Upper lobe of right lung (tissue), 1 donor: Measurements from ENCODE around the gene MIA. TPM values are rescaled to one million over a fixed set of nuclear protein-coding genes. Genes with fewer than 3 reads are reported as not detected.

ENCODE experiments used
- ATAC-seq: fragments of 200-7000 bp; cut with Tn5 transposase; one replicate; pipeline ENCODE4 v1.9.1; 2020; ENCODE audit warnings: mild to moderate bottlenecking, moderate library complexity
- DNase-seq: peaks from one replicate; pipeline ENCODE4 v3.0.0-alpha.2; 2020
- H3K27ac ChIP-seq: fragments of 200-600 bp; one replicate; pipeline ENCODE4 v1.8.0; 2022
- H3K27me3 ChIP-seq: fragments of 200-600 bp; one replicate; pipeline ENCODE4 v1.8.0; 2022; ENCODE audit warnings: mild to moderate bottlenecking
- H3K36me3 ChIP-seq: fragments of 200-600 bp; one replicate; pipeline ENCODE4 v1.8.0; 2022
- H3K4me1 ChIP-seq: fragments of 200-600 bp; one replicate; pipeline ENCODE4 v1.8.0; 2022
- H3K4me3 ChIP-seq: fragments of 200-600 bp; one replicate; pipeline ENCODE4 v1.8.0; 2022; ENCODE audit warnings: mild to moderate bottlenecking
- H3K9me3 ChIP-seq: fragments of 200-600 bp; one replicate; pipeline ENCODE4 v1.8.0; 2022
- intact Hi-C: fragments of 100-400 bp; cut with DNase I; formaldehyde crosslinking; loops from one replicate; pipeline ENCODE4 v1.11.0; 2022
- total RNA-seq: library from RNA; stranded (reverse); fragmentation: NEBNext Ultra II Directional; extraction: Animal tissue kit (Norgen Biotek cat#: 25700); gene quantifications from one replicate; pipeline ENCODE4 v1.2.1, GENCODE V29; 2021
- TF ChIP-seq, protein P1 (sequence below): fragments of 200-600 bp; IDR thresholded peaks from one replicate; pipeline ENCODE4 v1.8.0; 2022; ENCODE audit warnings: antibody characterized with exemption
- donor health status: DM: no; HTN: yes; CAD: no; lungs with severe emphysema.

MIA gene
- total RNA-seq, 1 donor from 2014 or later: not detected

GRCh38 chr19:40801426-40802299 lies 26.3 kb downstream of the MIA start:
- H3K36me3 ChIP-seq: peaks cover 48% of the 10 kb centered on the region
- intact Hi-C loops: no loop called here
- H3K4me3 ChIP-seq: peak overlapping the region; percentile 96
- peak; percentile 67 for DNase-seq
- ATAC-seq: no peak
- H3K27ac ChIP-seq: peak overlapping the region; percentile 92
- peaks cover 75% of the 10 kb centered on the region for H3K4me1 ChIP-seq
- TF ChIP-seq, protein P1, sequence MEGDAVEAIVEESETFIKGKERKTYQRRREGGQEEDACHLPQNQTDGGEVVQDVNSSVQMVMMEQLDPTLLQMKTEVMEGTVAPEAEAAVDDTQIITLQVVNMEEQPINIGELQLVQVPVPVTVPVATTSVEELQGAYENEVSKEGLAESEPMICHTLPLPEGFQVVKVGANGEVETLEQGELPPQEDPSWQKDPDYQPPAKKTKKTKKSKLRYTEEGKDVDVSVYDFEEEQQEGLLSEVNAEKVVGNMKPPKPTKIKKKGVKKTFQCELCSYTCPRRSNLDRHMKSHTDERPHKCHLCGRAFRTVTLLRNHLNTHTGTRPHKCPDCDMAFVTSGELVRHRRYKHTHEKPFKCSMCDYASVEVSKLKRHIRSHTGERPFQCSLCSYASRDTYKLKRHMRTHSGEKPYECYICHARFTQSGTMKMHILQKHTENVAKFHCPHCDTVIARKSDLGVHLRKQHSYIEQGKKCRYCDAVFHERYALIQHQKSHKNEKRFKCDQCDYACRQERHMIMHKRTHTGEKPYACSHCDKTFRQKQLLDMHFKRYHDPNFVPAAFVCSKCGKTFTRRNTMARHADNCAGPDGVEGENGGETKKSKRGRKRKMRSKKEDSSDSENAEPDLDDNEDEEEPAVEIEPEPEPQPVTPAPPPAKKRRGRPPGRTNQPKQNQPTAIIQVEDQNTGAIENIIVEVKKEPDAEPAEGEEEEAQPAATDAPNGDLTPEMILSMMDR: no peak
- no peaks in the 10 kb centered on the region for H3K27me3 ChIP-seq
- no peaks in the 10 kb centered on the region for H3K9me3 ChIP-seq

DNA sequence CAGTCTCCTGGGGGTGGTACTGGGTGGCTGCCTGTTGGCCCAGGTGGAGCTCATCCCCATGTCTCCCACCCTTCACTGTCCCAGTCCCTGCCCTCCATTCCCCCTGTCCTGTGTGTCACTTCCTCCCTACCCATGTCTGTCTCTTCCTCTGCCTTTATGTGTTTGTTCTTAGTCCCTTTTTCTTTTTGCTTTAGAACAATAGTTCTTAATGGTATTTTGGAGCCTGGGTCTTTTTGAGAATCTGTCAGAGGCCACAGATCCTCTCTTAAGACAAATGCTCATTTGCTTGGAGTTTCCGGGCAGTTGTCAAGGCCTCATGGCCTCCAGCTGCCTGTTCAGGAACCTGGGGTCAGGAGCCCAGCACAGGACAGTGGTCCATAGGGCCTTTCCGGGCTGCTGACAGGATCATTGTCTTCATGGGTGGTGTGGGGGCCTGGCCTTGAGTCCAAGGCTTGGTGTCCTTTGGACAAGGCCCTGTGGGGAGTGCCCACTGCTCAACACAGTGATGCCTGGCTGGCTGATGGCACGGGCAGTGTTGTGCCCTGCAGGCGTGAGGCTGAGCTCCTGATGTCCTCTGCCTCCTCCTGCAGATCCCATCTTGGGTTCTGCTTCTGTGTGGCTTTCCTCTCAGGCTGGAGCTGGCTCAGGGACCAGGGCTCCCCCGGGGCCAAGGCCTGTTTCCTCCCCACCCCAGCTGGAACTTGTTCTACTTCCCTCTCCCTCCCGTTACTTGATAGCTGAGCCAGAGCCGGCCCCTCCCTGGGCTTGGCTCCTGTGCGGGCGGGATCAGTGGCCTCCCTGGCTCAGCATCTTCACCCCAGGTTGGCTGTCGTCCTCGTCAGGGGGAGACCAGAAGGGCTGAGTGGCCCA lies 27.2 kb downstream of the MIA start:
- intact Hi-C loops: no loop called here
- TF ChIP-seq, protein P1: no peak
- peaks cover 57% of the 10 kb centered on the region for H3K36me3 ChIP-seq
- no peaks in the 10 kb centered on the region for H3K27me3 ChIP-seq
- H3K4me3 ChIP-seq: peak overlapping the region; percentile 96
- peaks cover 81% of the 10 kb centered on the region for H3K4me1 ChIP-seq
- H3K27ac ChIP-seq: peak overlapping the region; percentile 92
- no peak for ATAC-seq
- peak; percentile 73 for DNase-seq
- no peaks in the 10 kb centered on the region for H3K9me3 ChIP-seq

DNA sequence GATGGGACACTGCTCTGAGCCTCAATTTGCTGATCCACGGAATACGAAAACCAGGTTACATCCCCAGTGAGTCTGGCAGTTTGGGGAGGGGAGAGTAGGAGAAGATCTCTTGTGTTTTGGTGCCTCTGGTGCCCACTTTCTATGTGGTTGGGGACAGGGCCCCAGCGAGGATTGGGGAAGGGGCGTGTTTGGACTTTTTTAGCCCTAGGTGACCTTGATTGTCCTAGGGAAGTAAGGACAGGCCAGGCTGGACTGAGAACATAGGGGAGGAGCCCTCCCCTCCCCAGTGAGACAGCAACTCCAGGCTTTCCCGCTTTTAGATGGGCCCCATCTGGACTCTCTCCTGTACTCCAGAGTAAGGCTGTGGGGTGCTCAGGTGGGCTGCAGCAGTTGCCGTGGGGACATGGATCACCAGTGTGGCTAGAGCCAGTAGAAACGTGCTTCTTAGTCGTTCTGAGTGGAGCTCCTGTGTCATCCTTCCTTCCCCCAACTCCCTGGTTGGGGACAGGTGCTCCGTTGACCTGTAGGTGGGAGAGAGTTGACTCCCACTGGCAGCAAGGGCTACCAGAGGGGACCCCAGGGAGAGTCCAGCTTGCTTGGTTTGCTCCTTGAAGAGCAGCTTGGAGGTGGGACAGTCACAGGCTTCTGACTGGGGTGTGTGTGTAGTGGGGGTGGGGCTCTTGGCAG lies 28.0 kb downstream of the MIA start:
- Histone ChIP-seq H3K4me1 (peaks cover 76% of the 10 kb centered on the region), H3K27ac (peak overlapping the region; percentile 92), H3K9me3 (no peaks in the 10 kb centered on the region), H3K27me3 (no peaks in the 10 kb centered on the region), H3K4me3 (peak overlapping the region; percentile 96), H3K36me3 (peaks cover 65% of the 10 kb centered on the region)
- TF ChIP-seq, protein P1: no peak
- no peak for DNase-seq
- ATAC-seq: no peak
- intact Hi-C loops: no loop called here

DNA sequence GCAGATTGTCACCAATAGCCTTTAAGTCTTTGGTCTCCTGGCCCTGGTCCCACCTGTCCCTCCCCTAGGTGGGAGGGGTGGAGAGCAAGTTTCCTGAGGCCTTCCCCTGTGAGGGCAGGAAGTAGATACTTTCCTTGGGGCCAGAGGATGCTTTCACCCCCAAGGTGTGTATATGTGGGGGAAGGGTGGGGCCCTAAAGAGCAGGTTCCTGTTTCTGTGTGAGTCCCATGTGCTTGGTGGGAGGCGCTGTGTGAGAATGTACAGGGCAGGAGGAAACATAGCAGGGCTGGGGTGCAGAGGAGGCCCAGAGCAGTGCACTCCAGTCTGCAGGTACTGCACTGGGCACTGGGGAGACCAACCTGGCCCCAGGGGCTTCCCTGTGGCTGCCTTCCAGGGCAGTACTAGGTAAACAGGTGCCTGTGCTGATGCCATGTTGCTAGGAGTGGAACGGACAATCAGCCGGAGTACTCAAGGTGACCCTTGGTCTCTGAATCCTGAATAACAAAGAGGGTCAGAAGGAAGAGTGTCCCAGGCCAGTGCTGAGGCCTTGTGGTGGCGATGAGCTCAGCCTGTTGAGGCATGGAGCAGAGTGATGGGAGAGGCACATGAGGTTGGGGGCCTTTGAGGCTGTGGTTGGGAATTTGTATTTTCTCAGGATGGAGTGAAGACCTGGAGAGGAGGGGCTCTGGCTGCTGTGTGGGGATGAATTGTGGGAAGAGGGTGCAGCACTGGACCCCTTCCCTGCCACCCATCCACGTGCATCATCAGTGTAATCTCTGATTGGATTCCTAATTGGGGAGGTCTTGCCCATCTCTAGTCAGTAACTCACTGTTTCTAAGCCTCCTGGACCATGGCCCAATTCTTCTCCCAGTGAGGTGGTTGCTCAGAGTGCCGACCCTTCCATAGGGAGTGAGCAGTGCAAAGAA lies 28.8 kb downstream of the MIA start:
- intact Hi-C loops: no loop called here
- TF ChIP-seq, protein P1: no peak
- Histone ChIP-seq H3K27me3 (no peaks in the 10 kb centered on the region), H3K27ac (peak overlapping the region; percentile 92), H3K4me3 (peak overlapping the region; percentile 96), H3K9me3 (no peaks in the 10 kb centered on the region), H3K4me1 (peaks cover 76% of the 10 kb centered on the region), H3K36me3 (peaks cover 73% of the 10 kb centered on the region)
- DNase-seq: peak; percentile 89
- ATAC-seq: peak; percentile 11
